H9 (cell line): ENCODE data around the gene PARD3. TPM values are rescaled to one million over a fixed set of nuclear protein-coding genes. Genes with fewer than 3 reads are reported as not detected.

Experiments used
- DNase-seq: peaks from one replicate; pipeline ENCODE4 v3.0.0-alpha.2; 2017
- H2AFZ ChIP-seq: one replicate; pipeline ENCODE4 v1.6.1; 2013; ENCODE audit warnings: mild to moderate bottlenecking, low read length, control low read depth, moderate library complexity
- H2AK5ac ChIP-seq: 2 replicates; pipeline ENCODE4 v1.6.1; 2013; ENCODE audit warnings: low read length, control low read depth, mixed read lengths; ENCODE audit not compliant: insufficient read length
- H2BK120ac ChIP-seq: one replicate; pipeline ENCODE4 v1.6.1; 2013; ENCODE audit warnings: low read depth, mild to moderate bottlenecking, low read length, control low read depth, inconsistent platforms; ENCODE audit not compliant: poor library complexity, severe bottlenecking
- H2BK12ac ChIP-seq: 2 replicates; pipeline ENCODE4 v1.6.1; 2013; ENCODE audit warnings: low read length, control low read depth, mixed read lengths, low read depth; ENCODE audit not compliant: insufficient read length
- H2BK15ac ChIP-seq: 2 replicates; pipeline ENCODE4 v1.6.1; 2013; ENCODE audit warnings: low read depth, low read length, control low read depth
- H2BK20ac ChIP-seq: one replicate; pipeline ENCODE4 v1.6.1; 2013; ENCODE audit warnings: low read depth, mild to moderate bottlenecking, low read length, control low read depth, inconsistent platforms; ENCODE audit not compliant: poor library complexity, severe bottlenecking
- H2BK5ac ChIP-seq: 2 replicates; pipeline ENCODE4 v1.6.1; 2013; ENCODE audit warnings: low read length, control low read depth, mixed read lengths; ENCODE audit not compliant: insufficient read length
- H3K14ac ChIP-seq: 2 replicates; pipeline ENCODE4 v1.6.1; 2013; ENCODE audit warnings: low read length, control low read depth; ENCODE audit not compliant: insufficient read depth
- H3K18ac ChIP-seq: 2 replicates; pipeline ENCODE4 v1.6.1; 2013; ENCODE audit warnings: low read depth, mild to moderate bottlenecking, mixed read lengths, low read length, control low read depth; ENCODE audit not compliant: insufficient read length
- H3K23ac ChIP-seq: 2 replicates; pipeline ENCODE4 v1.6.1; 2013; ENCODE audit warnings: low read length, control low read depth, mixed read lengths, low read depth; ENCODE audit not compliant: insufficient read length
- H3K23me2 ChIP-seq: 2 replicates; pipeline ENCODE4 v1.6.1; 2013; ENCODE audit warnings: low read depth, mild to moderate bottlenecking, mixed read lengths, low read length, control low read depth; ENCODE audit not compliant: insufficient read length, poor library complexity, severe bottlenecking
- H3K27ac ChIP-seq: 2 replicates; pipeline ENCODE4 v1.5.1; 2013; ENCODE audit warnings: low read length, control low read depth, mixed read lengths, low read depth; ENCODE audit not compliant: insufficient read length
- H3K27me3 ChIP-seq: 2 replicates; pipeline ENCODE4 v1.6.1; 2013; ENCODE audit warnings: low read length, control low read depth, inconsistent platforms; ENCODE audit not compliant: insufficient read depth
- H3K4ac ChIP-seq: 2 replicates; pipeline ENCODE4 v1.6.1; 2013; ENCODE audit warnings: low read depth, mild to moderate bottlenecking, control low read depth, inconsistent platforms, low read length, moderate library complexity
- H3K4me1 ChIP-seq: 2 replicates; pipeline ENCODE4 v1.6.1; 2013; ENCODE audit warnings: low read length, control low read depth, inconsistent platforms; ENCODE audit not compliant: insufficient read depth
- H3K4me2 ChIP-seq: 2 replicates; pipeline ENCODE4 v1.6.1; 2013; ENCODE audit warnings: low read length, control low read depth, mixed read lengths; ENCODE audit not compliant: insufficient read length, insufficient read depth
- H3K56ac ChIP-seq: 2 replicates; pipeline ENCODE4 v1.6.1; 2013; ENCODE audit warnings: low read depth, mild to moderate bottlenecking, mixed read lengths, low read length, control low read depth; ENCODE audit not compliant: insufficient read length
- H3K79me1 ChIP-seq: 2 replicates; pipeline ENCODE4 v1.6.1; 2013; ENCODE audit warnings: low read depth, mild to moderate bottlenecking, moderate library complexity, low read length, control low read depth, inconsistent platforms; ENCODE audit not compliant: insufficient read depth, poor library complexity, severe bottlenecking
- H3K79me2 ChIP-seq: 2 replicates; pipeline ENCODE4 v1.6.1; 2013; ENCODE audit warnings: low read length, control low read depth, inconsistent platforms; ENCODE audit not compliant: insufficient read depth
- H3K9ac ChIP-seq: 2 replicates; pipeline ENCODE4 v1.6.1; 2013; ENCODE audit warnings: low read length, control low read depth, mixed read lengths; ENCODE audit not compliant: insufficient read length; ENCODE audit errors: extremely low read depth
- H3K9me3 ChIP-seq: one replicate; pipeline ENCODE4 v1.6.1; 2013; ENCODE audit warnings: low read depth, low read length, inconsistent platforms; ENCODE audit not compliant: control insufficient read depth
- H3T11ph ChIP-seq: one replicate; pipeline ENCODE4 v1.6.1; 2013; ENCODE audit warnings: mild to moderate bottlenecking, low read length, control low read depth, inconsistent platforms
- H4K20me1 ChIP-seq: one replicate; pipeline ENCODE4 v1.6.1; 2013; ENCODE audit not compliant: control insufficient read depth, insufficient read length, insufficient read depth
- H4K5ac ChIP-seq: 2 replicates; pipeline ENCODE4 v1.6.1; 2013; ENCODE audit warnings: low read depth, mild to moderate bottlenecking, mixed read lengths, low read length, control low read depth; ENCODE audit not compliant: insufficient read length
- H4K8ac ChIP-seq: replicated peaks from 2 replicates; pipeline ENCODE4 v1.6.1; 2013; ENCODE audit warnings: low read length, control low read depth, mixed read lengths, low read depth; ENCODE audit not compliant: insufficient read length
- H4K91ac ChIP-seq: 2 replicates; pipeline ENCODE4 v1.6.1; 2013; ENCODE audit warnings: low read depth, mild to moderate bottlenecking, moderate library complexity, mixed read lengths, low read length, control low read depth; ENCODE audit not compliant: insufficient read length
- H3K27ac Mint-ChIP-seq, 3 experiments: 2 replicates in 2 of 3; 3 replicates in 1 of 3; pipeline ENCODE4 v1.8.0; 2020 to 2021; ENCODE audit warnings: mixed read lengths in 3 of 3, mild to moderate bottlenecking in 1 of 3, moderate library complexity in 1 of 3
- H3K27me3 Mint-ChIP-seq: 2 replicates; pipeline ENCODE4 v1.8.0; 2021; ENCODE audit warnings: low read depth, mild to moderate bottlenecking, moderate library complexity, mixed read lengths
- H3K36me3 Mint-ChIP-seq, 3 experiments: 2 replicates in 2 of 3; 3 replicates in 1 of 3; pipeline ENCODE4 v1.8.0; 2020 to 2021; ENCODE audit warnings: low read depth in 3 of 3, mixed read lengths in 3 of 3; ENCODE audit not compliant: insufficient read depth in 1 of 3
- H3K4me1 Mint-ChIP-seq, 2 experiments: 2 replicates each; pipeline ENCODE4 v1.8.0; 2020; ENCODE audit warnings: mixed read lengths in 2 of 2
- H3K4me3 Mint-ChIP-seq, 2 experiments: 2 replicates in 1 of 2; 3 replicates in 1 of 2; pipeline ENCODE4 v1.8.0; 2020 to 2021; ENCODE audit warnings: mild to moderate bottlenecking in 2 of 2, mixed read lengths in 2 of 2, moderate library complexity in 1 of 2
- H3K9me3 Mint-ChIP-seq, 2 experiments: 2 replicates in 1 of 2; 3 replicates in 1 of 2; pipeline ENCODE4 v1.8.0; 2020; ENCODE audit warnings: mild to moderate bottlenecking in 2 of 2, mixed read lengths in 2 of 2, moderate library complexity in 1 of 2
- CTCF ChIP-seq: fragments of 200-600 bp; sonication (generic); conservative IDR thresholded peaks from 3 replicates; pipeline ENCODE4 v1.8.0; 2021; ENCODE audit warnings: antibody characterized with exemption, mild to moderate bottlenecking
- WGBS: extraction: QIAGEN DNeasy Blood & Tissue Kit; methylation state at CpG from one replicate; pipeline ENCODE4 v1.1.7; 2013; ENCODE audit warnings: missing lambda C conversion rate, low lambda C conversion rate, mixed read lengths; ENCODE audit not compliant: insufficient read length; ENCODE audit errors: extremely low coverage; 5-methylcytosine and 5-hydroxymethylcytosine counted together
- total RNA-seq: library from RNA; stranded (reverse); gene quantifications from 2 replicates; pipeline ENCODE4 v1.2.1, GENCODE V29; 2021

PARD3 gene
- total RNA-seq, 1 experiment from 2014 or later: 44.7 TPM

DNA sequence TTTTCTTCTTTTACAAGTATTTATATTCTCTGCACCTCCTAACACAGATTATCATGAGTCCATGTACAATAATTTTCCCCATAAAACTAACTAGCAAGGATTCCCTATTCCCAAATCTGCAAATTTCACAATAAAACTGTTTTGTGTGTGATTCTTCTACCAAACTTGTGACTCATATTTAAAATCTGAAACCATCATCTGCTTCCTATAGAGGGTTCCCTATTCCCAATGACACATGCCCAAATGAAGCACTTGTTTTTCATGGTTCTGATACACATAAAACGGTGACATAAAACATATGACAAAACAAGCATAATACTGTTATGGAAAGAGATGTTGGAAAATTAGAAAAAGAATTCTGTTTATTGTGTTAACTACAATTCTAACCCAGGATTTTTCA is 657.6 kb downstream of the PARD3 start:
- Histone ChIP-seq H2AFZ (no peak overlapping the region), H3K79me2 (no peaks in the 10 kb centered on the region), H3K23me2 (no peaks in the 10 kb centered on the region), H3K23ac (no peak overlapping the region), H4K5ac (no peak overlapping the region), H2BK12ac (no peak overlapping the region), H3K14ac (no peak overlapping the region), H3K4ac (no peak overlapping the region), H3K56ac (no peak overlapping the region), H3T11ph (no peak overlapping the region), H3K4me2 (no peak overlapping the region), H2BK15ac (no peak overlapping the region), H3K27me3 (no peaks in the 10 kb centered on the region), H3K9ac (no peak overlapping the region), H4K20me1 (no peaks in the 10 kb centered on the region), H2BK120ac (no peak overlapping the region), H2BK5ac (no peak overlapping the region), H4K8ac (no peak overlapping the region), H2AK5ac (no peak overlapping the region), H3K27ac (no peak overlapping the region), H2BK20ac (no peak overlapping the region), H4K91ac (no peak overlapping the region), H3K4me1 (peaks cover 3% of the 10 kb centered on the region; the same call in 1 of the 2 replicates), H3K9me3 (no peaks in the 10 kb centered on the region), H3K79me1 (no peaks in the 10 kb centered on the region), H3K18ac (no peak overlapping the region)
- no CpG with 5 or more reads among the region's 1 CpG for WGBS
- Mint-ChIP-seq H3K27ac (no peak overlapping the region), H3K4me1 (peaks cover 7 to 12% of the 10 kb centered on the region in 2 experiments), H3K4me3 (no peak overlapping the region), H3K9me3 (no peaks in the 10 kb centered on the region; a peak in 1 of 5 replicates), H3K36me3 (no peaks in the 10 kb centered on the region; a peak in 3 of 7 replicates), H3K27me3 (no peaks in the 10 kb centered on the region)
- TF ChIP-seq CTCF: no peak
- DNase-seq: no peak
